Stomach smooth muscle (tissue), 2 donors: ENCODE results near the gene ZBTB7C.

Experiments used
- H3K27ac ChIP-seq: one replicate; pipeline ENCODE4 v1.7.0; 2013; ENCODE audit warnings: mild to moderate bottlenecking, low read length, inconsistent platforms
- H3K27me3 ChIP-seq, 2 donors: one replicate each; pipeline ENCODE4 v1.7.0; 2013; ENCODE audit warnings: low read length in 2 of 2; ENCODE audit not compliant: insufficient read depth in 2 of 2, control insufficient read depth in 1 of 2
- H3K36me3 ChIP-seq, 2 donors: one replicate each; pipeline ENCODE4 v1.7.0; 2013; ENCODE audit warnings: low read length in 2 of 2; ENCODE audit not compliant: control insufficient read depth in 2 of 2, insufficient read depth in 2 of 2
- H3K4me1 ChIP-seq: one replicate; pipeline ENCODE4 v1.7.0; 2013; ENCODE audit warnings: low read length; ENCODE audit not compliant: control insufficient read depth, insufficient read depth
- H3K4me3 ChIP-seq, 2 donors: one replicate each; pipeline ENCODE4 v1.7.0; 2013; ENCODE audit warnings: low read length in 2 of 2
- H3K9ac ChIP-seq, 2 donors: one replicate each; pipeline ENCODE4 v1.7.0; 2013; ENCODE audit warnings: low read length in 2 of 2, mild to moderate bottlenecking in 1 of 2
- H3K9me3 ChIP-seq, 2 donors: one replicate each; pipeline ENCODE4 v1.7.0; 2013; ENCODE audit warnings: low read length in 2 of 2; ENCODE audit not compliant: control insufficient read depth in 2 of 2
- donor health status: healthy.
- donor health status: Pancreatic carcinoma.

The ZBTB7C gene

DNA sequence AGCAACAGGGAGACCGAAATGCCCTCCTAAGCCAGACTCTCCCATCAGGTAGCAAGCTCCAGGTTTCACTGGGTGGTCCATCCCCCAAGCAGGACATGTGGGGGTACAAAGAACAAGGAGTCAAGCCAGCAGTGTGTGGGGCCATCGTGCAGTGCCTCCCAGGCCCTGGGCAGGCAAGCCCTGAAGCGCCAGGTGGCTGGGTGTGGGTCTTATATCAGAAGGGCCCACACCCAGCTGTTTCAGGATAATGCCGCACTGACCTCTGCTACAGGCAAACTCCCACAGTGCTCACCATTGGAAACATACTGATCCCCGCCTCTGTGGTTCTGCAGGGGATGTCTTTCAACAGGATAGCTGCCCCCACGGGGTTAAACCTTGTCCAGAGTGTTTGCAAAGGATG, 304.5 kb downstream of the ZBTB7C start:
- Histone ChIP-seq H3K4me3 (no peak overlapping the region), H3K36me3 (no peaks in the 10 kb centered on the region), H3K9ac (no peak overlapping the region), H3K27ac (no peak overlapping the region), H3K4me1 (no peaks in the 10 kb centered on the region), H3K9me3 (no peaks in the 10 kb centered on the region), H3K27me3 (peaks cover 2 to 6% of the 10 kb centered on the region in 2 donors)

DNA sequence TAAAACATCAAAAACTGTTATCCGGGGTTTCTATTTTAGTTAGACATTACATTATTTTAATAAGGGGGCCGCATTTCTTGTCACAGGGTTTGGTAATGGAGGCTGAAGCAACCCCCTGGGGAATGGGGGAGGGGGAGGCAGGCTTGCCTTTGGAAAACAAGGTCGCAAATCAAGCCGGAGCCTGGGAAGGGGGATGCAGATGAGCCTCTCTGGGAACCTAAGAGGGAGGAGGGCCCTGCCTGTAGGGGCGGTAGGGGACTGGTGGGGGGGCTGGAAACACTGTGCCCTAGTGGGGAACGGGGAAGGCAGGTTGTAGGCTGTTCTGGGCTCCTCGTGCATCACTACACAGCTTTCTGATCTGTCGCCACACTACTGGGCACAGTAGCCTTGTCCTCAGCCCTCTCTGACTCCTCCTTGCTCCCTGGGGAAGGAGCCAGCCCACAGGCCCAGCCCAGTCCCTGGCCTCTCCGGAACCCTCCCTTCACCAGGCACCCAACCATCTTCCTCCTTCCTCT, 308.5 kb downstream of the ZBTB7C start:
- Histone ChIP-seq H3K4me1 (no peaks in the 10 kb centered on the region), H3K27ac (no peak overlapping the region), H3K9ac (no peak overlapping the region), H3K4me3 (no peak overlapping the region), H3K27me3 (peaks cover 2 to 6% of the 10 kb centered on the region in 2 donors), H3K36me3 (no peaks in the 10 kb centered on the region), H3K9me3 (no peaks in the 10 kb centered on the region)

DNA sequence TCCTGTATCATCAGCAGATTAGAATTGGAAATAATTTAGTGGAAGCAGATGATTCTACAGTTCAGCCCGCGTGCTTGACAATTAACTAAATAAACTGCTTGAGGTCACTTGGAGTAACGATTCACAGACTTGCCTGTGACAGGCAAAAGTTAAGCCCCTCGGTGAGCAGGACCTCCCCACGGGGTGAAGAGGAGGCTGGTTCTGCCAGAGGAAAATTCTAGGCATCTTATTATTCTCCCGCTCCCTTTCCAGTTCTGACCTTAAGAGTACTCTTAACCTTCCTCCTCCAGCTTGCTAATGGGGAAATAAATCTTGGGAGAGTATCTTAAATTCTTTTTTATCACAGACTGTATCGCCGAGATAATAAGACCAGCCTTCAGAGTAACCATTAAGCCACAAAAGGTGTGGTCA, 309.0 kb downstream of the ZBTB7C start:
- Histone ChIP-seq H3K4me1 (no peaks in the 10 kb centered on the region), H3K9ac (no peak overlapping the region), H3K36me3 (no peaks in the 10 kb centered on the region), H3K27me3 (peaks cover 2 to 6% of the 10 kb centered on the region in 2 donors), H3K4me3 (no peak overlapping the region), H3K9me3 (no peaks in the 10 kb centered on the region), H3K27ac (no peak overlapping the region)

DNA sequence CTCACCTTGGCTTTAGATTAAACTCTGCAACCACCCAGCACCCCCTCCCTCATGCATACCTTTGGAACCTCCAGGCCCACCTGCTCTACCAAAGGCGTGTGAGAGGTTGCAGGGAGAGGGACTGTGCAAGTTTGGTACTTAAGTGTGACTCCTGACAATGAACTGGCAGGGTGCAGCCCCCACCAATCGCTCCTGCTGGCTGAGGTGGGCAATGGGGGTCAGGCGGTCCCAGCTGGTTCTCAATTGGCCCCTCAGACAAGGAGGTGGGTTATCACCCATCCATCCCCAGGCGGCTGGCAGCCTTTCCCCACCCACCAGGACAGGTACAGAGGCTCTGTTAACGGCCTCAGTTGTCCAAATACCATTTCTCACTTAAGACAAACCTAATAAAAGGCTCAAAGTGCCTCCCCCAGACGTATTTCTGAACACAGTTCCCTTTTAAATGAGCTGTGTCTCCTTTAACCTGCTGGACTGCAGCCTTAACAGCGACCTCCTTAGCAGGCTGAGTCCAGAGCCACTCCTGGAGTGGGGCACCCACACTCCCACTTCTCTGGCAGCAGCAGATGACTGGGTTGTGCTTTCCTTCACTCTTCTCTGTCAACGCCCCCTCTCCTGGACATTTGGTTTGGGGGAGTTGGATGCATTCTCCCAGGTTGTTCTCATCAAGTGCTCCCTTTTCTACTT, 309.6 kb downstream of the ZBTB7C start:
- Histone ChIP-seq H3K36me3 (no peaks in the 10 kb centered on the region), H3K9me3 (no peaks in the 10 kb centered on the region), H3K27me3 (peaks cover 2 to 3% of the 10 kb centered on the region in 2 donors), H3K27ac (no peak overlapping the region), H3K4me3 (no peak overlapping the region), H3K4me1 (no peaks in the 10 kb centered on the region), H3K9ac (no peak overlapping the region)

DNA sequence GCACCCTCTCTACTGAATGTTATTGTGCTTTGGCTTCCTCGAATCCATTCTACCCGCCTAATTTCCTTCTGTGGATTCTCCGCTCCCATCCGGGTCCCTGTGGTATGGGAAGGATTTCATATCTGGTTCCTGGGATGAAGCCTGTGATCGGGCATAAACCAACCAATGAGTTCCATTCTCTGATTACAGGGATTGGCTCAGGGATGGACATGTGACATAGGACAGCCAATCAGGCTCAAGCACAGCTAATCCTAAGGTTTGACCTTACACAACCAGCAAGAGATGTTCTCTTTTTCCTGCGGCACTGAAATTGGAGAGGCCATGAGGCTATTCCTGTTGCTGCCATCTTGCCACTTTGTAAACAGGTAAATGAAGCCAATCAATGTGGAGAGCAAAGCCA, 310.6 kb downstream of the ZBTB7C start:
- H3K27ac ChIP-seq, result no peak overlapping the region
- H3K9ac ChIP-seq, result no peak overlapping the region
- H3K27me3 ChIP-seq, result peaks cover 0 to 2% of the 10 kb centered on the region in 2 donors
- no peak overlapping the region for H3K4me3 ChIP-seq
- H3K9me3 ChIP-seq, result no peaks in the 10 kb centered on the region
- H3K4me1 ChIP-seq, result no peaks in the 10 kb centered on the region
- no peaks in the 10 kb centered on the region for H3K36me3 ChIP-seq

DNA sequence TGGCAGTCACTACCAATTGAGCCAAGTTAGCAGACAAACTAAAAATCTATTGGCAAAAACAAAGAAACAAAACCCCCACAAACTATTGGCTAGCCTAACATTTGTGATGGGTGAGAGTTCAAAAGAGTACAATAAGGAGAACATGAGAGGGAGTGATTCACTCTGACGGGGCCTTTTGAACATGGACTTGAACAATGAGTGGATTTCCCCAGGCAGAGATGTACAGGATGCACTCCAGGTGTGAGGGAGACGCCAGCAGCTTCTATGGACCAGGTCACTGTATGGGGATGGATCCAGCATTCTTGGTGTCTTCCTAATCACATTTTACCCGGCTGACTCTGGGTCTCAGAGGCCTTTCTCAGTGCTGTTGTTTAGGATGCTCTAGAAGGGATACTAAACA, 311.2 kb downstream of the ZBTB7C start:
- H3K27ac ChIP-seq, result no peak overlapping the region
- H3K9me3 ChIP-seq, result no peaks in the 10 kb centered on the region

DNA sequence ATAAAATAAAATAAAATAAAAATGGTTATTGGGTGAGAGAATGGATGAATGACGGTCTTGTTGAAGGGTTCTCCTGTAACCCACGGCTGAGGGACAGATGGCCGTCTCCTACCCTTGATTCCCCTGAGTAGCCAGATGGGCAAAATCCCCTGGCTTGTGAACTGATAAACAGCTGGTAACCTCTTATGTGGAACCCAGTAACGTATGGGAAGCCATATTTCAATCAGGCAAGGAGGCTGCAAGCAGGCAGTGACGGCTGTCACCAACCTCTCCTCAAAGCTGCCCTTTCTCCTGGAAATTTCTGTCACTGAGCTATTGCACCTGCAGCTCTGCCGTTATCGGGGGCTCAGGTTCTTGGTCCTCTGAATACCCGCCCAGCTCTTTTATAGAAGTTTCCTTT, 313.5 kb downstream of the ZBTB7C start:
- H3K27ac ChIP-seq, result no peak overlapping the region
- H3K4me3 ChIP-seq, result no peak overlapping the region
- no peaks in the 10 kb centered on the region for H3K9me3 ChIP-seq
- H3K27me3 ChIP-seq, result no peaks in the 10 kb centered on the region
- no peak overlapping the region for H3K9ac ChIP-seq
- no peaks in the 10 kb centered on the region for H3K4me1 ChIP-seq
- no peaks in the 10 kb centered on the region for H3K36me3 ChIP-seq

More for the DNA sequence above, 311.2 kb downstream of the ZBTB7C start:
- Histone ChIP-seq H3K9ac (no peak overlapping the region), H3K36me3 (no peaks in the 10 kb centered on the region), H3K4me1 (no peaks in the 10 kb centered on the region), H3K4me3 (no peak overlapping the region), H3K27me3 (peaks cover 0 to 2% of the 10 kb centered on the region in 2 donors)

DNA sequence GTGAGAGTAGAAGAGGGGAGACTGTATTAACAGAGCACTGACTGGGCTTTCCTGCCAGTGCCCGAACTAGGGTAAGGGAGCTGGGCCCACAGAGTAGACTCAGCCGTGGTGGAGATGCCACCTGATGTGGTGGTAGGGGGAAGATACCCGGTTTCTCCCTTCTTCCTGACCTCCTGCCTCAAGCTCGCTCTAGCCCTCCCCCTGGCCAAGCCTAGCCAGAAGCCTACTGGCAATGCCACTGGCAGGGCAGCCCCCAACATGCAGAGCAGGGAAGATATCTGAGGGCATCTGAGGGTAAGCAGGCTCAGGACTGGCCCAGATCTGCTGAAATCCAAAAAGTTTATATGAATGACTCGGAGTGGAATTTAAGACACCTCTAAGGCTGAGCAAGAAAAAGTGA, 316.1 kb downstream of the ZBTB7C start:
- H3K27me3 ChIP-seq, result no peaks in the 10 kb centered on the region
- no peak overlapping the region for H3K4me3 ChIP-seq
- H3K4me1 ChIP-seq, result no peaks in the 10 kb centered on the region
- no peaks in the 10 kb centered on the region for H3K9me3 ChIP-seq
- no peak overlapping the region for H3K9ac ChIP-seq
- H3K27ac ChIP-seq, result no peak overlapping the region
- no peaks in the 10 kb centered on the region for H3K36me3 ChIP-seq

DNA sequence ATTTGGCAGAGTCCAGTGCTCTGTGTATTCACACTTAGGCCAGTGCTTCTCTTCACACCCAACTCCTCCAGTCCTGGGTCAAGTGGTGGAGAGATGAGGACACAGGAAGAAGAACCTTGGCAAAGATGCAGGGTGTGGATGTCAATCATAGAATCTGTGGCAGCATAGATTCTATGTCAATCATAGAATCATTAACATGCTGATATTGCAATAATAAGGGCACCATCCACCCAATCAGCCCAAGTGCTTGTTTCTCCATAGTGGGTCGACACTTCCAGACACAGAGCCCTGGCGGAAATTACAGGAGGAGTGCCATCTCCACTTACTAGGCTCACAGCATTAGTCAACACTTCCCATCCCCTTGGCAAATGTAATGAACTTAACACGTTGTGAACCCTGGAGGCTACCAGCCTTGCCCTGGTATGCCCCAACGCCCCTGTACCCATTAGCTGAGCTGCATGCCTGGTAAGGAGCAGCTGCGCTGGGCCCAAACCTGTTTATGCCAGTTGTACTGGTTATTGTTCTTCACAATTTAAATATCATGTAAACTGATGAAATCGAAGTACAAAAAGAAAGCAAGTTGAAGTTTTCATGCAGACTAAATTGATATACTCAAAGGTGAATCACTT, 317.2 kb downstream of the ZBTB7C start:
- Histone ChIP-seq H3K4me1 (no peaks in the 10 kb centered on the region), H3K36me3 (no peaks in the 10 kb centered on the region), H3K9ac (no peak overlapping the region), H3K4me3 (no peak overlapping the region), H3K27me3 (no peaks in the 10 kb centered on the region), H3K27ac (no peak overlapping the region), H3K9me3 (no peaks in the 10 kb centered on the region)

DNA sequence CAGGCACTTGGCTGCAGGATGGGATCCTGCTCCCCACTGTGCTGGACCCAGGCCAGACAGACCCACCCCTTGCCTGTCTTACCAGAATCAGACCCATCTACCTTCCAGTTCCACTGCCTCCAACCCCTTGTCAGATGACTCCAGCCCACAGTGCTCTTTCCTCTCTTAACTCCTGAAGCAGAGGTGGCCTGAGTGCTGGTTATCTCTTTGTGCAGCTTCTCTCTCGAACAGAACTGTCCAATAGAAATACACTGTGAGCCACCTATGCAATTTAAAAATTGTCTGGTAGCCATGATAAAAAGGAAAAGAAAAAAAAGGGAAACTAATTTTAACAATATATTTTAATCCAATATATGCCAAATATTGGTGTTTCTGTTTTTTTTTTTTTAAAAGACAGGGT, 318.5 kb downstream of the ZBTB7C start:
- H3K27ac ChIP-seq, result no peak overlapping the region

DNA sequence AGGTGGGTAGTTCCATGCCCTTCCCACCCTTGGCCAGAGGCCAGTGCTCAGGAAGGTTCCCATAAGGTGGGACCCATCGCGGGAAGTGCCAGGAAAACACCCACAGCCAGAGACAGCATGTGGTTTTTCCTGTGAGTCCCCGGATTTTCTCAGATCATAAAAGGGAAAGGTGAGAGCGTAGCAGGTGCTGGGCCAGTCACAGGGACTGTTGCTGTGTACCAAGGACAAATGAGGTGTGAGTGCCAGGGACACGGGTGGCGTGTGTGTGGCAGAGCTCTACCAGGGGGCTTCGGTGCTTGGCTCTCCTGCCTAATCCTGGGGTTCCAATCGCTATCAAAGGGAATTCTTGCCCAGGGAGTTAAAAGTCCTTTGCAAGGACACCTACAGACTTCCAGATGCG, 319.2 kb downstream of the ZBTB7C start:
- no peaks in the 10 kb centered on the region for H3K9me3 ChIP-seq
- no peak overlapping the region for H3K4me3 ChIP-seq
- H3K27ac ChIP-seq, result no peak overlapping the region
- H3K9ac ChIP-seq, result no peak overlapping the region
- H3K36me3 ChIP-seq, result no peaks in the 10 kb centered on the region
- H3K4me1 ChIP-seq, result no peaks in the 10 kb centered on the region
- no peaks in the 10 kb centered on the region for H3K27me3 ChIP-seq

More for the DNA sequence above, 318.5 kb downstream of the ZBTB7C start:
- Histone ChIP-seq H3K4me3 (no peak overlapping the region), H3K9ac (no peak overlapping the region), H3K27me3 (no peaks in the 10 kb centered on the region), H3K9me3 (no peaks in the 10 kb centered on the region), H3K4me1 (no peaks in the 10 kb centered on the region), H3K36me3 (no peaks in the 10 kb centered on the region)
